Osteocyte (in vitro differentiated cells): ENCODE results near the gene DEAF1. TPM values are rescaled to one million over a fixed set of nuclear protein-coding genes. Genes with fewer than 3 reads are reported as not detected.

Source experiments
- DNase-seq: peaks from one replicate; pipeline ENCODE4 v3.0.0; 2021; ENCODE audit warnings: mixed read lengths; ENCODE audit not compliant: unreplicated experiment; ENCODE audit errors: extremely low spot score
- H3K27ac Mint-ChIP-seq: one replicate; pipeline ENCODE4 v1.8.0; 2021; ENCODE audit warnings: mild to moderate bottlenecking, mixed read lengths; ENCODE audit not compliant: unreplicated experiment
- H3K27me3 Mint-ChIP-seq: one replicate; pipeline ENCODE4 v1.8.0; 2021; ENCODE audit warnings: mixed read lengths; ENCODE audit not compliant: unreplicated experiment
- H3K36me3 Mint-ChIP-seq: one replicate; pipeline ENCODE4 v1.8.0; 2021; ENCODE audit warnings: mixed read lengths; ENCODE audit not compliant: unreplicated experiment
- H3K4me1 Mint-ChIP-seq: one replicate; pipeline ENCODE4 v1.8.0; 2021; ENCODE audit warnings: mixed read lengths; ENCODE audit not compliant: unreplicated experiment
- H3K4me3 Mint-ChIP-seq: one replicate; pipeline ENCODE4 v1.8.0; 2021; ENCODE audit warnings: mild to moderate bottlenecking, moderate library complexity, mixed read lengths; ENCODE audit not compliant: unreplicated experiment
- H3K9me3 Mint-ChIP-seq: one replicate; pipeline ENCODE4 v1.8.0; 2021; ENCODE audit warnings: mixed read lengths; ENCODE audit not compliant: unreplicated experiment
- CTCF ChIP-seq: fragments of 200-600 bp; sonication (generic); IDR thresholded peaks from 2 replicates; pipeline ENCODE4 v1.5.0; 2021; ENCODE audit warnings: antibody characterized with exemption, mild to moderate bottlenecking, moderate library complexity
- total RNA-seq: library from RNA; stranded (reverse); gene quantifications from 2 replicates; pipeline ENCODE4 v1.2.1, GENCODE V29; 2021

DEAF1 gene
- total RNA-seq, 1 donor from 2014 or later = 113 TPM

- H3K27me3 Mint-ChIP-seq = no peaks in the 10 kb centered on the region
- H3K36me3 Mint-ChIP-seq = no peaks in the 10 kb centered on the region
- no peak for DNase-seq
- H3K4me1 Mint-ChIP-seq = peaks cover 9% of the 10 kb centered on the region
- no peaks in the 10 kb centered on the region for H3K9me3 Mint-ChIP-seq
- no peak overlapping the region for H3K27ac Mint-ChIP-seq
- TF ChIP-seq CTCF = no peak
- H3K4me3 Mint-ChIP-seq = no peak overlapping the region
Observed at GRCh38 chr11:617912-618682, 76.9 kb downstream of the DEAF1 start.

DNA sequence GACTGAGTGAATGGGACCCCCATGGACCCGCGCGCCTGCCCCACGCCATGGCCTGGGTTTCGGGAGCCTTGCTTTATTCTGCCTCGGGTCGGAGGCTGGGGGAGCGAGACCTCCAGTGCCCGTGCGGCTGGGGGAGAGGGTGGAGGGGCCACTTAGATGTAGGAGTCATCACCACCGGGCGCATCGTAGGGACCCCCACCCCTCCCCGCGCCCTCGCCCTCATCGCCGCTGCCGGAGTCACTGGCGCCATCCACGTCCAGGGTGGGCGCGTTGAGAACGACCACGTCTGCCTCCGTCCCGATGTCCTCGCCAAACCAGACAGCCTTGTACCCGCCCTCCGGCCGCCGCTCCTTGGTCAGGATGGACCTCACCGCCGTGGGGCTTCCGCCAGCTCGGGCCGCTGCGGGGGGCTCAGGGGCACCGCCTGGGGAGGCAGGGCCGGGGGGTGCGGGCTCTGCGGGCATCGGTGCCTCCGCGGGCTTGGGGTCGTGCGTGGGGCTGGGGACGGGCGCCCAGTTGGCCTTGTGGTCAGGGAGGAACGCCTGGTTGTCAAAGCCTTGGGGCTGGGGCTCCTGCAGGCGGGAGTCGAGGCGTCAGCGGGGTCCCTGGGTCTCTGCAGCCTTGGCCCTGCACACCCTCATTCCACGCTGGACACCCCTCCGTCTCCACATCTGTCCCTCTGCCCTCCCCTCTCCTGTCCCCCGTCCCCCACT is 77.7 kb downstream of the DEAF1 start:
- Mint-ChIP-seq H3K36me3 (peaks cover 2% of the 10 kb centered on the region), H3K9me3 (no peaks in the 10 kb centered on the region), H3K4me3 (no peak overlapping the region), H3K27ac (no peak overlapping the region), H3K27me3 (no peaks in the 10 kb centered on the region), H3K4me1 (peaks cover 9% of the 10 kb centered on the region)
- DNase-seq = no peak
- TF ChIP-seq CTCF = no peak

GRCh38 chr11:616320-617198 is 78.5 kb downstream of the DEAF1 start:
- Mint-ChIP-seq H3K27me3 (no peaks in the 10 kb centered on the region), H3K4me1 (peaks cover 10% of the 10 kb centered on the region), H3K9me3 (no peaks in the 10 kb centered on the region), H3K27ac (peak overlapping the region; percentile 89), H3K36me3 (peaks cover 6% of the 10 kb centered on the region), H3K4me3 (peak overlapping the region; percentile 84)
- no peak for DNase-seq
- TF ChIP-seq CTCF = no peak

DNA sequence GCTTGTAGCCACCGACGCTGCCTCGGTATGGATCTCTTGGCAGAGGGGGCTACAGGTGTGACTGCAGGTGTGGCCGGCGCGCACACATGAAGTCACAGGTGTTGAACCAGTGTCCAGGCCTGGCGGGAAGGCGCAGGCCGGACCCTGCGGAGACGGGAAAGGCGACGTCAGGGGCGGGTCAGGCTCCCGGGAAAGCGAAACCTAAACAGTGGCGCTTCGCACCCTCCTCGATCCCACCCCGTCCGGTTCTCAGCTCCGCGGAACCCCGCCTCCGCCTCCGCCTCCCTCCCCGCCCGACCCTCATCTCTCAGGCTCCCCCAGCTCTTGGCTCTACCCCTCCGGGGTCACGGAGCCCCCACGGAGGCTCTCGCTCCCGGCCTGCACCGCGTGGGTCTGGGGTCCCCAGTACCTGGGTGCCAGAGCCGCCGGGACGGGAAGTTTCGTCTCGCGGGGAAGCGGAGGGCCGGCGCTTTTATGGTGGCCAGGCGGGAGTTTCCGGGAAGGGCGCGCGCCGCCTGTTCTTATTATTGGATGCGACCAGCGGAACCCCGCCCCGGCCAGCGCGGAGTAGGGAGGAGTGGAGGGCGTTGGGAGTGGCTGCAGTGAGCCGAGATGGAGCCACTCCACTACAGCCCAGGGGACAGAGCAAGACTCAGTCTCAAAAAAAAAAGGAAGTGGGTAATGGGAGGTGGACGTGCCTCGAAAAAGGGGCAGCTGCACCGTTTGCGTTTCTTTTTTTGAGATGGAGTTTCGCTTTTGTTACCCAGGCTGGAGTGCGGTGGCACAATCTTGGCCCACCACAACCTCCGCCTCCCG is 79.3 kb downstream of the DEAF1 start, which contains the start of gene IRF7:
Gene IRF7 (minus strand): TSS at position 447 of the 816 bp plus-strand sequence. CDS start 586 bp downstream, outside the sequence.
- no peak for TF ChIP-seq CTCF
- Mint-ChIP-seq H3K27ac (peak within 1 kb of the TSS; percentile 89), H3K9me3 (no peaks in the 10 kb centered on the region), H3K27me3 (no peaks in the 10 kb centered on the region), H3K36me3 (peaks cover 8% of the 10 kb centered on the region), H3K4me1 (peaks cover 10% of the 10 kb centered on the region), H3K4me3 (peak within 1 kb of the TSS; percentile 84)
- peak; percentile 97 for DNase-seq
